IMR-90 (cell line): ENCODE data around the gene GPR108. TPM values are rescaled to one million over a fixed set of nuclear protein-coding genes. Genes with fewer than 3 reads are reported as not detected.

Experiments used
- ATAC-seq: fragments of 200-7000 bp; cut with Tn5 transposase; 2 replicates; pipeline ENCODE4 v1.9.1; 2020; ENCODE audit warnings: low read depth, mild to moderate bottlenecking, moderate library complexity
- BruUV-seq: library from RNA; stranded (reverse); fragments of 400-500 nt; replicated peaks from 2 replicates; lab custom pipeline; 2021; lab: Mats Ljungman, UMichigan
- CTCF ChIA-PET: fragments of 300-600 bp; formaldehyde crosslinking; extraction: SDS; loops from one replicate; lab custom pipeline; 2021; ENCODE audit warnings: antibody characterized with exemption; lab: Yijun Ruan, JAX
- POLR2A ChIA-PET: fragments of 300-600 bp; sonication (Branson Sonifier 250); formaldehyde crosslinking; loops from one replicate; lab custom pipeline; 2022; ENCODE audit warnings: antibody characterized with exemption; ENCODE audit not compliant: unreplicated experiment; lab: Charles Lee
- DNase-seq: peaks from one replicate; pipeline ENCODE4 v3.0.0; 2013
- H2AFZ ChIP-seq: replicated peaks from 2 replicates; pipeline ENCODE3; 2013; ENCODE audit warnings: low read length, mild to moderate bottlenecking; ENCODE audit not compliant: poor library complexity
- H2AK5ac ChIP-seq: 2 replicates; pipeline ENCODE4 v1.6.1; 2013; ENCODE audit warnings: low read depth, low read length, inconsistent platforms
- H2AK9ac ChIP-seq: replicated peaks from 2 replicates; pipeline ENCODE3; 2013; ENCODE audit warnings: mild to moderate bottlenecking, low read depth, low read length, moderate library complexity; ENCODE audit not compliant: poor library complexity
- H2BK120ac ChIP-seq: 2 replicates; pipeline ENCODE4 v1.6.1; 2013; ENCODE audit warnings: low read depth, low read length, inconsistent platforms
- H2BK15ac ChIP-seq: 3 replicates; pipeline ENCODE4 v1.6.1; 2013; ENCODE audit warnings: low read depth, low read length, inconsistent platforms
- H2BK20ac ChIP-seq: 2 replicates; pipeline ENCODE4 v1.6.1; 2013; ENCODE audit warnings: low read depth, mild to moderate bottlenecking, inconsistent platforms, low read length, moderate library complexity
- H2BK5ac ChIP-seq: 2 replicates; pipeline ENCODE4 v1.6.1; 2013; ENCODE audit warnings: mild to moderate bottlenecking, low read depth, low read length, inconsistent platforms; ENCODE audit not compliant: poor library complexity, severe bottlenecking
- H3K14ac ChIP-seq: replicated peaks from 2 replicates; pipeline ENCODE4 v1.6.1; 2013; ENCODE audit warnings: low read depth, low read length, inconsistent platforms
- H3K18ac ChIP-seq: 2 replicates; pipeline ENCODE4 v1.6.1; 2013; ENCODE audit warnings: low read depth, low read length, control low read depth
- H3K23ac ChIP-seq: 2 replicates; pipeline ENCODE4 v1.6.1; 2013; ENCODE audit warnings: low read depth, low read length, inconsistent platforms
- H3K27ac ChIP-seq: 2 replicates; pipeline ENCODE4 v1.5.1; 2013; ENCODE audit warnings: mild to moderate bottlenecking, control low read depth, low read length; ENCODE audit not compliant: insufficient read depth
- H3K27me3 ChIP-seq: 2 replicates; pipeline ENCODE4 v1.6.1; 2013; ENCODE audit warnings: low read length; ENCODE audit not compliant: control insufficient read depth, insufficient read depth
- H3K36me3 ChIP-seq: 2 replicates; pipeline ENCODE4 v1.6.1; 2013; ENCODE audit warnings: low read length, mixed read lengths; ENCODE audit not compliant: control insufficient read depth, insufficient read depth
- H3K4ac ChIP-seq: 2 replicates; pipeline ENCODE4 v1.6.1; 2013; ENCODE audit warnings: low read depth, low read length, inconsistent platforms
- H3K4me1 ChIP-seq: 2 replicates; pipeline ENCODE4 v1.6.1; 2013; ENCODE audit warnings: low read length, mixed read lengths; ENCODE audit not compliant: control insufficient read depth, insufficient read depth
- H3K4me2 ChIP-seq: 2 replicates; pipeline ENCODE4 v1.6.1; 2013; ENCODE audit warnings: low read depth, mild to moderate bottlenecking, control low read depth, low read length, moderate library complexity
- H3K4me3 ChIP-seq: 2 replicates; pipeline ENCODE4 v1.5.1; 2013; ENCODE audit warnings: low read depth, mild to moderate bottlenecking, control low read depth, low read length, moderate library complexity; ENCODE audit not compliant: insufficient read depth
- H3K56ac ChIP-seq: 2 replicates; pipeline ENCODE4 v1.6.1; 2013; ENCODE audit warnings: low read length, inconsistent platforms; ENCODE audit not compliant: insufficient read depth; ENCODE audit errors: extremely low read depth
- H3K79me1 ChIP-seq, 2 experiments: 2 replicates each; pipeline ENCODE4 v1.6.1; 2013; ENCODE audit warnings: low read length in 2 of 2, inconsistent platforms in 1 of 2, low read depth in 1 of 2
- H3K9ac ChIP-seq: 2 replicates; pipeline ENCODE4 v1.6.1; 2013; ENCODE audit warnings: low read depth, low read length, control low read depth
- H3K9me1 ChIP-seq: 2 replicates; pipeline ENCODE4 v1.6.1; 2013; ENCODE audit warnings: low read length, inconsistent platforms; ENCODE audit not compliant: insufficient read depth
- H3K9me3 ChIP-seq: 2 replicates; pipeline ENCODE4 v1.6.1; 2013; ENCODE audit warnings: low read length; ENCODE audit not compliant: control insufficient read depth, insufficient read depth
- H4K20me1 ChIP-seq: 2 replicates; pipeline ENCODE4 v1.6.1; 2013; ENCODE audit warnings: low read length, inconsistent platforms; ENCODE audit not compliant: insufficient read depth
- H4K5ac ChIP-seq: 2 replicates; pipeline ENCODE4 v1.6.1; 2013; ENCODE audit warnings: mild to moderate bottlenecking, low read depth, low read length, control low read depth
- H4K8ac ChIP-seq, 2 experiments: 2 replicates each; pipeline ENCODE4 v1.6.1; 2013; ENCODE audit warnings: low read depth in 2 of 2, low read length in 2 of 2, control low read depth in 1 of 2, inconsistent platforms in 1 of 2
- H4K91ac ChIP-seq: 2 replicates; pipeline ENCODE4 v1.6.1; 2013; ENCODE audit warnings: low read depth, low read length, inconsistent platforms; ENCODE audit not compliant: insufficient read depth
- CEBPB ChIP-seq: IDR thresholded peaks from 2 replicates; pipeline ENCODE4 v1.6.1; 2012; ENCODE audit warnings: low read depth, low read length, improper control_type of control experiment
- FOS ChIP-seq: fragments of 150-350 bp; IDR thresholded peaks from 2 replicates; pipeline ENCODE4 v1.6.1; 2016; ENCODE audit warnings: low read depth, low read length
- MXI1 ChIP-seq: IDR thresholded peaks from 2 replicates; pipeline ENCODE4 v1.6.1; 2012; ENCODE audit warnings: low read depth, mild to moderate bottlenecking, low read length, moderate library complexity, borderline replicate concordance
- NFE2L2 ChIP-seq: fragments of 150-350 bp; IDR thresholded peaks from 2 replicates; pipeline ENCODE4 v1.6.1; 2016; ENCODE audit warnings: low read depth, mild to moderate bottlenecking, low read length
- RCOR1 ChIP-seq: IDR thresholded peaks from 2 replicates; pipeline ENCODE4 v1.6.1; 2012; ENCODE audit warnings: mild to moderate bottlenecking, low read length, improper control_type of control experiment; ENCODE audit not compliant: insufficient replicate concordance
- SMC3 ChIP-seq: fragments of 150-350 bp; IDR thresholded peaks from 2 replicates; pipeline ENCODE4 v1.6.1; 2016; ENCODE audit warnings: low read depth, mild to moderate bottlenecking, antibody characterized with exemption, low read length, moderate library complexity
- WGBS, 2 experiments: methylation state at CpG; one replicate each; pipeline versions ENCODE4 v1.1.5 to v1.1.7; 2013; ENCODE audit warnings: missing lambda C conversion rate in 2 of 2; ENCODE audit not compliant: insufficient read length in 1 of 2; ENCODE audit errors: extremely low coverage in 2 of 2; 5-methylcytosine and 5-hydroxymethylcytosine counted together
- dilution Hi-C: fragments of 300-500 bp; cut with HindIII; formaldehyde crosslinking; loops from one replicate; pipeline ENCODE4 v1.14.3; 2018; ENCODE audit warnings: low sequenced_read_pairs; ENCODE audit not compliant: unreplicated experiment
- in situ Hi-C: fragments of 300-500 bp; cut with MboI; formaldehyde crosslinking; loops from 3 replicates; pipeline ENCODE4 v1.14.3; 2019; ENCODE audit warnings: low sequenced_read_pairs, inconsistent platforms, mixed read lengths
- intact Hi-C: fragments of 100-400 bp; cut with micrococcal nuclease; formaldehyde crosslinking; loops from 2 replicates; pipeline ENCODE4 v1.10.0; 2022
- polyA plus RNA-seq, 3 experiments: library from polyadenylated mRNA; depleted of rRNA; stranded (reverse); fragments of >200 nt; gene quantifications; 2 replicates each; pipeline ENCODE4 v1.2.3, GENCODE V29; 2012; ENCODE audit warnings: low replicate concordance in 1 of 3
- total RNA-seq: library from RNA; depleted of rRNA; stranded (reverse); fragments of >200 nt; gene quantifications from 2 replicates; pipeline ENCODE4 v1.2.3, GENCODE V29; 2012
- TF ChIP-seq, protein P1 (sequence below): fragments of 150-350 bp; IDR thresholded peaks from 2 replicates; pipeline ENCODE4 v1.6.1; 2016; ENCODE audit warnings: low read depth, mild to moderate bottlenecking, low read length, moderate library complexity, borderline replicate concordance

GPR108 gene
- total and polyA plus RNA-seq, 2 of the 4 experiments (the other 2 are of a cell fraction), result 28.0 to 38.9 TPM

DNA sequence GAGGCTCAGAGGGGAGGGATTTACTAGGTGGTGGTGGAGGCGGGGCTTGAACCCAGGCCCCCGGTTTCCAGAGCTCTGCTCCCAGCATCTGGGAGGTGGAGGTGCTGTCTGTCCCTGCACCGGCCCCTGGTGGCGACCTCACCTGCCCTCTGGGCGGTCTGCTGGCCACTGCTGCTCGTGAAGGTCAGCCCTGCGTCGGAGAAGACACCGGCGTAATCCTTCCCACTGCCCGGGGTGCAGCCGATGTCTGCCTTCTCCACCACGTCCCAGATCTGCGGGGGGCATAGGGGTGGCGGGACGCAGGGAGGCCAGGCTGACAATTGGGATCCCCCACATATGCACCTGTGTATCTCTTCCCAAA lies 29.7 kb downstream of the GPR108 start:
- no peak overlapping the region for H3K27ac ChIP-seq
- DNase-seq, result no peak
- H3K56ac ChIP-seq, result no peak overlapping the region
- no peak overlapping the region for H3K9ac ChIP-seq
- intact Hi-C loops, result no loop called here
- POLR2A ChIA-PET, result no interaction called here
- no peak overlapping the region for H2AFZ ChIP-seq
- BruUV-seq, result no TSS peak
- TF ChIP-seq NFE2L2, result no peak
- TF ChIP-seq RCOR1, result no peak
- no peak for TF ChIP-seq CEBPB
- TF ChIP-seq, protein P1, sequence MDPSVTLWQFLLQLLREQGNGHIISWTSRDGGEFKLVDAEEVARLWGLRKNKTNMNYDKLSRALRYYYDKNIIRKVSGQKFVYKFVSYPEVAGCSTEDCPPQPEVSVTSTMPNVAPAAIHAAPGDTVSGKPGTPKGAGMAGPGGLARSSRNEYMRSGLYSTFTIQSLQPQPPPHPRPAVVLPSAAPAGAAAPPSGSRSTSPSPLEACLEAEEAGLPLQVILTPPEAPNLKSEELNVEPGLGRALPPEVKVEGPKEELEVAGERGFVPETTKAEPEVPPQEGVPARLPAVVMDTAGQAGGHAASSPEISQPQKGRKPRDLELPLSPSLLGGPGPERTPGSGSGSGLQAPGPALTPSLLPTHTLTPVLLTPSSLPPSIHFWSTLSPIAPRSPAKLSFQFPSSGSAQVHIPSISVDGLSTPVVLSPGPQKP, result no peak
- TF ChIP-seq FOS, result no peak
- TF ChIP-seq MXI1, result no peak
- no peak for TF ChIP-seq SMC3
- H2BK5ac ChIP-seq, result no peak overlapping the region
- H4K91ac ChIP-seq, result no peak overlapping the region
- in situ Hi-C loops, result no loop called here
- H2BK20ac ChIP-seq, result no peak overlapping the region
- no peak overlapping the region for H2BK15ac ChIP-seq
- no peak overlapping the region for H4K8ac ChIP-seq
- H3K36me3 ChIP-seq, result no peaks in the 10 kb centered on the region
- H3K9me3 ChIP-seq, result no peaks in the 10 kb centered on the region; the same call in 1 of the 2 replicates
- H3K14ac ChIP-seq, result no peak overlapping the region
- no peak for ATAC-seq
- H2AK9ac ChIP-seq, result no peak overlapping the region
- H4K5ac ChIP-seq, result no peak overlapping the region
- WGBS, 2 experiments, result 100% methylated on average over 1 of the region's 16 CpGs; no CpG with 5 or more reads in 1 of the 2 experiments
- H3K9me1 ChIP-seq, result no peaks in the 10 kb centered on the region
- dilution Hi-C loops, result no loop called here
- no peak overlapping the region for H3K4me2 ChIP-seq
- no peak overlapping the region for H2AK5ac ChIP-seq
- H4K20me1 ChIP-seq, result no peaks in the 10 kb centered on the region
- no peaks in the 10 kb centered on the region for H3K79me1 ChIP-seq
- H3K18ac ChIP-seq, result no peak overlapping the region
- H2BK120ac ChIP-seq, result no peak overlapping the region
- H3K23ac ChIP-seq, result no peak overlapping the region
- no peak overlapping the region for H3K4ac ChIP-seq
- H3K4me3 ChIP-seq, result no peak overlapping the region
- CTCF ChIA-PET, result no interaction called here
- no peaks in the 10 kb centered on the region for H3K4me1 ChIP-seq
- peaks cover 2% of the 10 kb centered on the region; the same call in 1 of the 2 replicates for H3K27me3 ChIP-seq
